A549 (cell line): Measurements from ENCODE around the gene SLC25A28.

ENCODE experiments used
- CTCF ChIP-seq: fragments of >200 bp; sonication (Bioruptor Twin); formaldehyde crosslinking; IDR thresholded peaks from 3 replicates; pipeline ENCODE4 v1.5.1; 2016
- ELK1 ChIP-seq: fragments of 150-350 bp; IDR thresholded peaks from 2 replicates; pipeline ENCODE4 v1.6.1; 2014; ENCODE audit warnings: low read depth, mild to moderate bottlenecking, low read length
- HDAC2 ChIP-seq: fragments of 200-600 bp; sonication (generic); IDR thresholded peaks from 2 replicates; pipeline ENCODE4 v1.6.1; 2016
- JUN ChIP-seq, 2 experiments: fragments of >200 bp; sonication (Bioruptor Twin); formaldehyde crosslinking; IDR thresholded peaks; 2 replicates in 1 of 2; 3 replicates in 1 of 2; pipeline ENCODE4 v1.6.1; 2016 to 2017
- KDM1A ChIP-seq: fragments of 200-600 bp; sonication (generic); IDR thresholded peaks from 2 replicates; pipeline ENCODE4 v1.6.1; 2016; ENCODE audit warnings: low read depth, mild to moderate bottlenecking
- MAX ChIP-seq: IDR thresholded peaks from 2 replicates; pipeline ENCODE4 v1.6.1; 2012
- RAD21 ChIP-seq, 2 experiments: fragments of >200 bp in 1 of 2; sonication (Bioruptor Twin) in 1 of 2; formaldehyde crosslinking in 1 of 2; IDR thresholded peaks in 1 of 2; conservative IDR thresholded peaks in 1 of 2; 2 replicates in 1 of 2; 3 replicates in 1 of 2; pipeline ENCODE4 v1.6.1; 2012 to 2018; ENCODE audit warnings: inconsistent platforms in 1 of 2
- USF2 ChIP-seq: fragments of 450-650 bp; IDR thresholded peaks from 2 replicates; pipeline ENCODE4 v1.6.1; 2014; ENCODE audit warnings: antibody characterized with exemption

- no peak for TF ChIP-seq KDM1A
- no peak for TF ChIP-seq USF2
- TF ChIP-seq HDAC2, result no peak
- TF ChIP-seq CTCF, result no peak
- no peak for TF ChIP-seq RAD21 (conservative IDR thresholded peaks at IDR 0.05 in 1 of 2, IDR thresholded peaks at IDR 0.05 in 1 of 2)
- no peak for TF ChIP-seq ELK1
- TF ChIP-seq JUN (IDR thresholded peaks at IDR 0.05), result no peak
- no peak for TF ChIP-seq MAX
These were observed 34.3 kb upstream of the SLC25A28 start for GRCh38 chr10:99654390-99655175.
